Trophoblast cell (in vitro differentiated cells and primary cell): ENCODE results near the gene JMJD8.
A peak's percentile ranks its signal among the peaks of the same experiment; 100 is the strongest.

Experiments
- DNase-seq, 2 donors: peaks; one replicate each; pipeline ENCODE4 v3.0.0-alpha.2; 2016
- H2AFZ ChIP-seq: 2 replicates; pipeline ENCODE4 v1.6.1; 2013; ENCODE audit warnings: low read length, moderate library complexity, mild to moderate bottlenecking; ENCODE audit not compliant: insufficient read depth, poor library complexity
- H2AK5ac ChIP-seq: 2 replicates; pipeline ENCODE4 v1.6.1; 2013; ENCODE audit warnings: mild to moderate bottlenecking, low read length
- H2BK120ac ChIP-seq: 2 replicates; pipeline ENCODE4 v1.6.1; 2013; ENCODE audit warnings: low read length, mild to moderate bottlenecking, moderate library complexity; ENCODE audit not compliant: insufficient read depth, poor library complexity
- H2BK12ac ChIP-seq: 2 replicates; pipeline ENCODE4 v1.6.1; 2013; ENCODE audit warnings: mild to moderate bottlenecking, low read length, moderate library complexity
- H2BK5ac ChIP-seq: 2 replicates; pipeline ENCODE4 v1.6.1; 2013; ENCODE audit warnings: low read length, low read depth, moderate library complexity, mild to moderate bottlenecking; ENCODE audit not compliant: poor library complexity
- H3K14ac ChIP-seq: 2 replicates; pipeline ENCODE4 v1.6.1; 2013; ENCODE audit warnings: mild to moderate bottlenecking, low read length
- H3K18ac ChIP-seq: 2 replicates; pipeline ENCODE4 v1.6.1; 2013; ENCODE audit warnings: mild to moderate bottlenecking, low read length
- H3K23ac ChIP-seq: 2 replicates; pipeline ENCODE4 v1.6.1; 2013; ENCODE audit warnings: low read length
- H3K27ac ChIP-seq: 2 replicates; pipeline ENCODE4 v1.5.1; 2013; ENCODE audit warnings: low read depth, mild to moderate bottlenecking, inconsistent platforms, low read length, moderate library complexity
- H3K27me3 ChIP-seq: 2 replicates; pipeline ENCODE4 v1.6.1; 2013; ENCODE audit warnings: inconsistent platforms, mild to moderate bottlenecking, low read length, moderate library complexity; ENCODE audit not compliant: insufficient read depth
- H3K36me3 ChIP-seq, 2 experiments: 1 replicate in 1 of 2; 2 replicates in 1 of 2; pipeline ENCODE4 v1.6.1; 2013; ENCODE audit warnings: low read length in 2 of 2, mild to moderate bottlenecking in 2 of 2, moderate library complexity in 1 of 2; ENCODE audit not compliant: insufficient read depth in 2 of 2, control insufficient read depth in 1 of 2
- H3K4ac ChIP-seq: 2 replicates; pipeline ENCODE4 v1.6.1; 2013; ENCODE audit warnings: low read depth, mild to moderate bottlenecking, low read length, moderate library complexity
- H3K4me1 ChIP-seq, 2 experiments: 1 replicate in 1 of 2; 2 replicates in 1 of 2; pipeline ENCODE4 v1.6.1; 2013; ENCODE audit warnings: low read length in 2 of 2, mild to moderate bottlenecking in 2 of 2, moderate library complexity in 1 of 2; ENCODE audit not compliant: insufficient read depth in 2 of 2, control insufficient read depth in 1 of 2
- H3K4me2 ChIP-seq: 2 replicates; pipeline ENCODE4 v1.6.1; 2013; ENCODE audit warnings: inconsistent platforms, mild to moderate bottlenecking, low read length, moderate library complexity
- H3K4me3 ChIP-seq: 2 replicates; pipeline ENCODE4 v1.5.1; 2013; ENCODE audit warnings: mild to moderate bottlenecking, low read depth, low read length, inconsistent platforms
- H3K79me1 ChIP-seq: one replicate; pipeline ENCODE4 v1.6.1; 2013; ENCODE audit warnings: low read length
- H3K79me2 ChIP-seq: 2 replicates; pipeline ENCODE4 v1.6.1; 2013; ENCODE audit warnings: low read length, mild to moderate bottlenecking; ENCODE audit not compliant: control insufficient read depth, insufficient read depth, poor library complexity
- H3K9ac ChIP-seq: 2 replicates; pipeline ENCODE4 v1.6.1; 2013; ENCODE audit warnings: mild to moderate bottlenecking, low read length
- H3K9me3 ChIP-seq: 2 replicates; pipeline ENCODE4 v1.6.1; 2013; ENCODE audit warnings: low read depth, mild to moderate bottlenecking, control low read depth, inconsistent platforms, low read length; ENCODE audit not compliant: insufficient read depth
- H4K12ac ChIP-seq: 2 replicates; pipeline ENCODE4 v1.6.1; 2013; ENCODE audit warnings: low read depth, mild to moderate bottlenecking, low read length, moderate library complexity
- H4K8ac ChIP-seq: 2 replicates; pipeline ENCODE4 v1.6.1; 2013; ENCODE audit warnings: low read depth, mild to moderate bottlenecking, low read length, moderate library complexity
- H4K91ac ChIP-seq: one replicate; pipeline ENCODE4 v1.6.1; 2013; ENCODE audit warnings: low read depth, mild to moderate bottlenecking, low read length, moderate library complexity
- WGBS: extraction: QIAGEN DNeasy Blood & Tissue Kit; methylation state at CpG from one replicate; pipeline ENCODE4 v1.1.7; 2013; ENCODE audit warnings: missing lambda C conversion rate; ENCODE audit not compliant: insufficient read length, insufficient coverage; ENCODE audit errors: extremely low coverage; 5-methylcytosine and 5-hydroxymethylcytosine counted together

JMJD8 gene

DNA sequence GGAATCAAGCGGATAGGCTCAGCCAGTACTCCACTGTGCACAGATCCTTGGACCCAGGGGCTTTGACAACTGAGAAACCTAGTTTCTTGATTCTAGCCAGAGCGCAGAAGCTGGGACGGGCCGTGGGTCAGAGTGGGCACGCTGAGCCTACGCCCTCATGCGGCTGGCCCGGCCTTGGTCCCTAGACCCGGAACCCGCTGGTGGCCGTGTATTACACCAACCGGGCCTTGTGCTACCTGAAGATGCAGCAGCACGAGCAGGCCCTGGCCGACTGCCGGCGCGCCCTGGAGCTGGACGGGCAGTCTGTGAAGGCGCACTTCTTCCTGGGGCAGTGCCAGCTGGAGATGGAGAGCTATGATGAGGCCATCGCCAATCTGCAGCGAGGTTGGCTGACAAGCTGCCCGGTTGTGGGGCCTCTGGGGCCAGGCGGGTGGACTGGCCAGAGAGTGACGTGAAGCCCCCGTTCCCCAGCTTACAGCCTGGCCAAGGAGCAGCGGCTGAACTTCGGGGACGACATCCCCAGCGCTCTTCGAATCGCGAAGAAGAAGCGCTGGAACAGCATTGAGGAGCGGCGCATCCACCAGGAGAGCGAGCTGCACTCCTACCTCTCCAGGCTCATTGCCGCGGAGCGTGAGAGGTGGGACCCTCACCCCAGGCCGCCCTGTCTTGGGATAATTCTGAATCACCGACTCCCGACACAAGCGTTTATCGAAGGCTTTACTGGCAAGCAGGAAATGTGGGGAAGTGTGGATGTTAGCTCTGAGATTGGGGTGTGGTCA, 3.0 kb downstream of the JMJD8 start:
- Histone ChIP-seq H3K9ac (peak overlapping the region; percentile 90), H2BK12ac (no peak overlapping the region), H3K23ac (no peak overlapping the region), H3K18ac (peak overlapping the region; percentile 44), H3K9me3 (peaks cover 5% of the 10 kb centered on the region), H2AFZ (no peak overlapping the region), H3K4me1 (peaks cover 27 to 32% of the 10 kb centered on the region in 2 experiments), H2AK5ac (peak overlapping the region; percentile 6), H4K8ac (peak overlapping the region; percentile 44), H3K79me1 (peaks cover 14% of the 10 kb centered on the region), H2BK5ac (peak overlapping the region; percentile 80), H3K36me3 (peaks cover 37 to 41% of the 10 kb centered on the region in 2 experiments), H3K27me3 (no peaks in the 10 kb centered on the region), H3K27ac (peak overlapping the region; percentile 81), H3K4ac (peak overlapping the region; percentile 91), H3K4me3 (peak overlapping the region; percentile 96), H2BK120ac (peak overlapping the region; percentile 12), H3K79me2 (peaks cover 21% of the 10 kb centered on the region), H3K4me2 (peak overlapping the region; percentile 85), H4K12ac (peak overlapping the region; percentile 28), H3K14ac (peak overlapping the region; percentile 22), H4K91ac (peak overlapping the region; percentile 97)
- no CpG with 5 or more reads among the region's 44 CpGs for WGBS
- DNase-seq = peak; percentile 43 to 68

- peaks cover 33 to 38% of the 10 kb centered on the region in 2 experiments for H3K36me3 ChIP-seq
- H2BK12ac ChIP-seq = no peak overlapping the region
- H3K4me1 ChIP-seq = peaks cover 27 to 32% of the 10 kb centered on the region in 2 experiments
- peak overlapping the region; percentile 91 for H3K4ac ChIP-seq
- no peak overlapping the region for H3K23ac ChIP-seq
- peak overlapping the region; percentile 39 for H2BK120ac ChIP-seq
- H3K9me3 ChIP-seq = peaks cover 6% of the 10 kb centered on the region
- DNase-seq = no peak
- peak overlapping the region; percentile 96 for H3K4me3 ChIP-seq
- peak overlapping the region; percentile 81 for H3K27ac ChIP-seq
- peak overlapping the region; percentile 55 for H2AK5ac ChIP-seq
- H4K12ac ChIP-seq = peak overlapping the region; percentile 86
- H2BK5ac ChIP-seq = peak overlapping the region; percentile 80
- peak overlapping the region; percentile 38 for H2AFZ ChIP-seq
- no peaks in the 10 kb centered on the region for H3K27me3 ChIP-seq
- peak overlapping the region; percentile 67 for H3K18ac ChIP-seq
- H3K4me2 ChIP-seq = peak overlapping the region; percentile 85
- peak overlapping the region; percentile 90 for H3K14ac ChIP-seq
- H3K9ac ChIP-seq = peak overlapping the region; percentile 90
- WGBS = no CpG with 5 or more reads among the region's 38 CpGs
- H3K79me2 ChIP-seq = peaks cover 21% of the 10 kb centered on the region
- peak overlapping the region; percentile 82 for H4K8ac ChIP-seq
- peak overlapping the region; percentile 97 for H4K91ac ChIP-seq
- peaks cover 14% of the 10 kb centered on the region for H3K79me1 ChIP-seq
These were observed 3.5 kb downstream of the JMJD8 start for GRCh38 chr16:680625-680945.

DNA sequence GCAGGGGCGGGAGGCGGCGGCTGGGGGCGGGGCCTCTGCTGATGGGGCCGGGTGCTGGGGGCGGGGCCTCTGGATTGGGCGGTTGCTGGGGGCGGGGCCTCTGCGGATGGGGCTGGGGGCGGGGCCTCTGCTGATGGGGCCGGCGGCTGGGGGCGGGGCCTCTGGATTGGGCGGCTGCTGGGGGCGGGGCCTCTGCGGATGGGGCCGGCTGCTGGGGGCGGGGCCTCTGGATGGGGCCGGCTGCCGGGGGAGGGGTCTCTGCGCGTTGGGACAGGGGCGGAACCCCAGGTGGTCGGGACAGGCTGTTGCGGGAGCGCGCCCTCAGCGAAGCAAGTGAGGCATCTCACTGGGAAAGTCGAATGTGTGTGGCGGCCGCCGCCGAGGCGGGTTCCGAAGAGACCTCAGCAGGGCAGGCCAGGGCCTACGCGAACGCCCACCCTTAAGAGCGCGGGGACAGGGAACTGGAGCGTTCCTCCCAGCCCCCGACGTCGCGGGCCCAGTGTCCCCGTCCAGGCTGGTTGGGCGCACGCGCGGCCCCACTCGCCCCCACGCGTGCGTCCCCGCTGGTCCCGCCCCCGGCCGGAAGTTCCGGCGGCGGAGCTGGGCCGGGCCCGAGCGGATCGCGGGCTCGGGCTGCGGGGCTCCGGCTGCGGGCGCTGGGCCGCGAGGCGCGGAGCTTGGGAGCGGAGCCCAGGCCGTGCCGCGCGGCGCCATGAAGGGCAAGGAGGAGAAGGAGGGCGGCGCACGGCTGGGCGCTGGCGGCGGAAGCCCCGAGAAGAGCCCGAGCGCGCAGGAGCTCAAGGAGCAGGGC, 4.1 kb downstream of the JMJD8 start, which contains the start of gene STUB1:
Gene STUB1, plus strand, starts transcription at position 597 of the 811 bp plus-strand sequence. Its CDS starts 116 bp downstream, at position 713.
- Histone ChIP-seq H3K18ac (peak within 1 kb of the TSS; percentile 86), H3K27ac (peak within 1 kb of the TSS; percentile 81), H4K91ac (peak within 1 kb of the TSS; percentile 97), H3K14ac (peak within 1 kb of the TSS; percentile 90), H3K79me2 (peaks cover 21% of the 10 kb centered on the region), H3K79me1 (peaks cover 14% of the 10 kb centered on the region), H4K8ac (peak within 1 kb of the TSS; percentile 99), H3K36me3 (peaks cover 27 to 32% of the 10 kb centered on the region in 2 experiments), H3K4me2 (peak within 1 kb of the TSS; percentile 85), H3K4ac (peak within 1 kb of the TSS; percentile 91), H3K9ac (peak within 1 kb of the TSS; percentile 90), H3K27me3 (peaks cover 3% of the 10 kb centered on the region), H3K4me3 (peak within 1 kb of the TSS; percentile 96), H2BK12ac (peak within 1 kb of the TSS; percentile 37), H2AFZ (peak within 1 kb of the TSS; percentile 73), H3K9me3 (peaks cover 4% of the 10 kb centered on the region), H4K12ac (peak within 1 kb of the TSS; percentile 86), H2AK5ac (peak within 1 kb of the TSS; percentile 55), H2BK5ac (peak within 1 kb of the TSS; percentile 80), H3K4me1 (peaks cover 31 to 35% of the 10 kb centered on the region in 2 experiments), H2BK120ac (peak within 1 kb of the TSS; percentile 80), H3K23ac (no peak within 1 kb of the TSS)
- peak; percentile 74 to 86 for DNase-seq
- no CpG with 5 or more reads among the region's 91 CpGs for WGBS
